ENCODE measurements around the gene SLC3A2.
"Not testable (repeated sequence)": the region's sequence is repeated elsewhere in the genome, so short reads cannot be mapped to it uniquely, and the experiment has no call there.

The SLC3A2 gene

DNA sequence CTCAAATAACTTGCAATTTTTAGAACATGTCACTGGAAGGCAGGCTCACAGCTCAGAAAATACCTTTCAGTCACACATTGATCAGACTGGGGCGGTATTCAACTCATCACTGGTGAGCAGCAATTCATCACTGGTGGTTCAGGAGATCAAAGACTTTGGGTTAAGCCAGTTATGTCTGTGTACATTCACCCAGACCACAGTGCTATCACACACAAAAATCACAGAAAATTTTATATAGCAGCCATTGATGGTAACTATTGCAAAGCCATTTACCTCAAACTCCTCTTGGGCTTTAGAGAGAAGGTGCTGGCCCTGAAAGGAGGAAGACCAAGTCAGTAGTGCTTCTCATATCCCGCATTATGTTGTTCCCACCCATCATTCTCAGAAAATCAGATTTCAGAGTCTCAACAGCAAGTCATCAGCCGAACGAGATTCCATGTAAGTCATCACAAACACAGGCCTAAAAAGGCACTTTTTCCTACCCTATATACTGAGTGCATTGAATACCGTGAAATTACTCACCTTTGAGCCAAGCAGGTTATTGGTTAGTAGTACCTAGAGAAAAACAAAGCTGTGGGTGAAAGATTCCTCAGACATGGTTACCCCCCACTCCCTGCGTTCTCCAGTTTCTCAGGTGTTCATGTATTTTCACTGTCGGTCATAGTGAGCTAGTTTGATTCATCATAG lies 27.3 kb upstream of the SLC3A2 start:
- peaks cover 32% of the 10 kb centered on the region; the same call in 1 of the 2 replicates for H3K36me3 ChIP-seq (ENCODE audit: control insufficient read depth, insufficient read depth, low read length)
- H3K4me1 ChIP-seq (ENCODE audit: control insufficient read depth, insufficient read depth, low read length) = no peaks in the 10 kb centered on the region
- no peaks in the 10 kb centered on the region for H3K27me3 ChIP-seq (ENCODE audit: control insufficient read depth, insufficient read depth, low read length)
- WGBS (ENCODE audit: insufficient coverage, insufficient read length) = no CpG with 5 or more reads among the region's 7 CpGs
- no peak overlapping the region for H3K27ac ChIP-seq (ENCODE audit: low read length)
- H3K9me3 ChIP-seq (ENCODE audit: control insufficient read depth, insufficient read depth, low read length) = no peaks in the 10 kb centered on the region
- H3K4me3 ChIP-seq (ENCODE audit: low read length) = peak overlapping the region; percentile 45; the same call in 1 of the 2 replicates
- no peak for DNase-seq (ENCODE audit: low read depth, low spot score)

DNA sequence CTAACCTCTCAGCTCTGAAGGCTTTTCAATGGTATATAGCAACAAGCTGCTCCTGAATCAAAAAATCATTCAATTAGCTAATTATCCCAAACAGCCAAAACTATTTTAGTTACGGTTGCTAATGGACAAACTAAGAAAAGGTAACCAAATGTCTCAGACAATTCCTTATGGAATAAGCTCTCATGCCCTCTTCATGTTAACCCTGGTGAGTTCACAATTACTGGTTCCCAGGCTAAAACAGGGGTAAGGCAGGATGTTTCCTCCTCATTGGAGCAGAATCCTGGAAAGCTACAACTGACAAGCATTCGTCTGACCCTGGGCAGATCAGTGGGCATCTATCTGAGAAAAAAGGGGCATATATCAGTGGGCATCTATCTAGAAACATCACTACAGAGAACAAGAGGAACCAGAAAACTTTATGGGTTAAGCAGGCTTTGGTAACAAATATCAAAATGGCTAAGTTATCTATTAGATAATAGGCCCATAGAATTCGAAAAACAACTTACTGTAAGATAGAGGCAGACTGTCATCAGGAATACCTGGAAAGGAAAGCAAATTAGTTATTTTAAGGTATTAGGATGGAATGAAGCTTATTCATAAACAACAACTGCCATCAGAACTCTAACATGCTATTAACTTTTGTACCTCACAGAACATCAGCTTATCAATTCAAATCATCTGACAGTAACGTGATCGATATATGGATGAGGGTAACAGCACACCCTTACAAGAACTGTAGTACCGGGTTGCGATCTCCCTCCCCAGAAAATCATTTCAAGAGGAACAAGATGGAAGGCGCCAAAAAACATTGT lies 26.5 kb upstream of the SLC3A2 start:
- no CpG with 5 or more reads among the region's 8 CpGs for WGBS (ENCODE audit: insufficient coverage, insufficient read length)
- H3K27me3 ChIP-seq (ENCODE audit: control insufficient read depth, insufficient read depth, low read length) = no peaks in the 10 kb centered on the region
- H3K36me3 ChIP-seq (ENCODE audit: control insufficient read depth, insufficient read depth, low read length) = peaks cover 32% of the 10 kb centered on the region; the same call in 1 of the 2 replicates
- DNase-seq (ENCODE audit: low read depth, low spot score) = no peak
- H3K4me1 ChIP-seq (ENCODE audit: control insufficient read depth, insufficient read depth, low read length) = no peaks in the 10 kb centered on the region
- peak overlapping the region; percentile 45; the same call in 1 of the 2 replicates for H3K4me3 ChIP-seq (ENCODE audit: low read length)
- no peaks in the 10 kb centered on the region for H3K9me3 ChIP-seq (ENCODE audit: control insufficient read depth, insufficient read depth, low read length)
- no peak overlapping the region for H3K27ac ChIP-seq (ENCODE audit: low read length)

DNA sequence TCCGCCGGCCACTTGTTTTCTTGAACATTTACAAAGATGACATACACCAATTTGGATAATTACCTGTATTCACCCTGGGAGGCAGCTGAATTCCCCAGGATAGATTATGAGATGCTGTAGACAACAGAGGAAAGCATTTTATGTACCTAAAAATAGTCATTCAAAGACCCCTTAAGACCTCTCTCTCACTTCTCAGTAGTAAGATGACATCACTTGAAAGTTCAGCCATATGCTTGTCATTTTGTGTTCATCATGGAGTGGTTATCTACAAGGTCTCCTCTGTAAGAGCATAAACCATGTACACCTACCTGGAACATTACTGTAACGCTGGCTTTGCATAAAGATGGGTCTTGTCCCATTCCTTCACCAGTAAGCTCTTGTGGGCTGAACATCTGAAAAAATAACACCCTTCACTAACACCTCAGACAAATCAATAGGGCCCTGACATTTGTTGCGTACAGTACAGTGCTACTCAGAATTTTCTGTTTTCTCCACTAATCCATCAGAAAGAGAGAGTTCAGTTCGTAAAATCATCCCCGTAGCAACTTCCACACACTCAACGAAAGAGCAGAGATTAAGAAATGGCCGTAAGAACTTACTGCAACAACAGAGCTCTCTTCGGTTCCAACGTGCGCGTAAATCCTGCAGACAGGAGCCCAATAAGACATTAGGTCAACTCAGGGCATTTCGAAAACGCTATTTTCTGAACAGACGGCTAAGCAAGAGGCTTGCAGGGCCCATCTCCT lies 25.7 kb upstream of the SLC3A2 start:
- Histone ChIP-seq H3K36me3 (ENCODE audit: control insufficient read depth, insufficient read depth, low read length) (peaks cover 32% of the 10 kb centered on the region; the same call in 1 of the 2 replicates), H3K4me1 (ENCODE audit: control insufficient read depth, insufficient read depth, low read length) (no peaks in the 10 kb centered on the region; the same call in 1 of the 2 replicates), H3K9me3 (ENCODE audit: control insufficient read depth, insufficient read depth, low read length) (no peaks in the 10 kb centered on the region), H3K4me3 (ENCODE audit: low read length) (peak overlapping the region; percentile 45), H3K27ac (ENCODE audit: low read length) (no peak overlapping the region), H3K27me3 (ENCODE audit: control insufficient read depth, insufficient read depth, low read length) (no peaks in the 10 kb centered on the region)
- WGBS (ENCODE audit: insufficient coverage, insufficient read length) = no CpG with 5 or more reads among the region's 15 CpGs
- no peak for DNase-seq (ENCODE audit: low read depth, low spot score)

DNA sequence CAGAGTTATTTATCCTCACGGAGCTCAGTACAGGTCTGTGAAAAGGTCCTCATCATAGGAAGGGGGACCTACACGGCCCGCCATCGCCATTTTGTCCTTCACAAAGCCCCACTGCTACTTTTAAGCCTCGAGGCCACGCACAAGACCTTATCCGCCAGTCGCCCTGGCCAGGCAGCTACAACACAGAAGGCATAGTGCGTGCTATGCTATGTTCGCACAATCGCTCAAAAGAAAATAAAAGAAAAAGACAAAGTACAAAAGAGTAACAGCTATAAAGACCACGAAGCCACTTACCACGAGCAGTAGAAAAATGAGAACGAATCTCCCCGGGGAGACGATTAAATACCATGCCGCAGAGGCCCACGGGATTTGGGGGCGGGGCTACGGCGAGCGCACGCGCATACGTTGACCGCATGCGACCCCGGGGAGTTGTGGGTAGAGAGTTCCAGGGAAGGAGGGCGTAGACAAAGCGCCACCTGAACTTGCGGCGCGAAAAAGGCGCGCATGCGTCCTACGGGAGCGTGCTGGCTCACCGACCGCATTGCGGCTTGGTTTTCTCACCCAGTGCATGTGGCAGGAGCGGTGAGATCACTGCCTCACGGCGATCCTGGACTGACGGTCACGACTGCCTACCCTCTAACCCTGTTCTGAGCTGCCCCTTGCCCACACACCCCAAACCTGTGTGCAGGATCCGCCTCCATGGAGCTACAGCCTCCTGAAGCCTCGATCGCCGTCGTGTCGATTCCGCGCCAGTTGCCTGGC lies 24.9 kb upstream of the SLC3A2 start:
- Histone ChIP-seq H3K4me3 (ENCODE audit: low read length) (peak overlapping the region; percentile 45), H3K4me1 (ENCODE audit: control insufficient read depth, insufficient read depth, low read length) (no peaks in the 10 kb centered on the region; the same call in 1 of the 2 replicates), H3K9me3 (ENCODE audit: control insufficient read depth, insufficient read depth, low read length) (no peaks in the 10 kb centered on the region), H3K27me3 (ENCODE audit: control insufficient read depth, insufficient read depth, low read length) (no peaks in the 10 kb centered on the region), H3K27ac (ENCODE audit: low read length) (no peak overlapping the region), H3K36me3 (ENCODE audit: control insufficient read depth, insufficient read depth, low read length) (peaks cover 32% of the 10 kb centered on the region; the same call in 1 of the 2 replicates)
- DNase-seq (ENCODE audit: low read depth, low spot score) = peak; percentile 97
- WGBS (ENCODE audit: insufficient coverage, insufficient read length) = no CpG with 5 or more reads among the region's 54 CpGs

DNA sequence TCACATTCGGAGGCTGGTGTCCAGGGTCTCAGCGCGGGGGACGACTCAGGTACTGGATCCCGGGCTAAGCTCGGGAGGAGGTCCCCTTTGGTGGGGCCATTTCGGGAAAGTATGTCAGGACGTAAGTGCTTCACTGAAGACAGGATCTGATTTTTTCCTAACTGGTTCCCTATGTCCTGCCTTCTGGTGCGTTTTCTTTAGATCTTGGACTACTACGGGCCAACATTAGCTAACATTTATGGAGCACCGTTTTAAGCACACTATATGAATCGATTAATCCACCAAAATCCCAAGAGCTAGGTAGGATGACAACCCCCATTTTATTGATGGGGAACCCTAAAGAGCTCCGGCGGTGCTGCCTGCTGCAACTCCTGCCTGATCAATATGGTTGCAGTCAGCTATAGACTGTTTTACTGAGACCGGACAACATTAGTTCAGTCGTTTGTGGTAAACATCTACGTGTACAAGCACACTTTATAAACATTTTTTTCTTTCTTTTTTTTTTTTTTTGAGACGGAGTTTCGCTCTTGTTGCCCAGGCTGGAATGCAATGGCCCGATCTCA lies 24.3 kb upstream of the SLC3A2 start:
- H3K9me3 ChIP-seq (ENCODE audit: control insufficient read depth, insufficient read depth, low read length) = no peaks in the 10 kb centered on the region
- H3K27ac ChIP-seq (ENCODE audit: low read length) = no peak overlapping the region
- no peaks in the 10 kb centered on the region for H3K27me3 ChIP-seq (ENCODE audit: control insufficient read depth, insufficient read depth, low read length)
- WGBS (ENCODE audit: insufficient coverage, insufficient read length) = no CpG with 5 or more reads among the region's 20 CpGs
- no peaks in the 10 kb centered on the region; the same call in 1 of the 2 replicates for H3K4me1 ChIP-seq (ENCODE audit: control insufficient read depth, insufficient read depth, low read length)
- peak overlapping the region; percentile 45 for H3K4me3 ChIP-seq (ENCODE audit: low read length)
- no peak for DNase-seq (ENCODE audit: low read depth, low spot score)
- H3K36me3 ChIP-seq (ENCODE audit: control insufficient read depth, insufficient read depth, low read length) = peaks cover 32% of the 10 kb centered on the region; the same call in 1 of the 2 replicates

DNA sequence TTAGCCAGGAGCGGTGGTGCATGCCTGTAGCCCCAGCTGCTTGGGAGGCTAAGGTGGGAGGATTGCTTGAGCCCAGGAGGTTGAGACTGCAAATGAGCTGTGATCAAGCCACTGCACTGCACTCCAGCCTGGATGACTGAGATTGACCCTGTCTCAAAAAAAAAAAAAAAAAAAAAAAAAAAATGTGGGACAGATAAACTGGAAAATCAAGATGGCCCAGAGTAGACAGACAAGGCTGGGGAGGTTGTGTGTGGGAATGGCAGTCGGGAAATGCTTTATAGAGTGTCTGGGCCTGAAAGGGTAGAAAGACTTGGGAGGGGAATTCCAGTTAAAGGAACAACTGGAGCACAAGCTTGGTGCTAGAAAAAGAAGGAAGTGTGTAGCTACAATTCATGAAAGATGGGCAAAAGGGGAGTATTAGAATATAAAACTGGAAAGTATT lies 23.1 kb upstream of the SLC3A2 start:
- WGBS (ENCODE audit: insufficient coverage, insufficient read length) = no CpG with 5 or more reads among the region's 2 CpGs
- no peaks in the 10 kb centered on the region for H3K27me3 ChIP-seq (ENCODE audit: control insufficient read depth, insufficient read depth, low read length)
- peak overlapping the region; percentile 45; the same call in 1 of the 2 replicates for H3K4me3 ChIP-seq (ENCODE audit: low read length)
- no peak overlapping the region for H3K27ac ChIP-seq (ENCODE audit: low read length)
- H3K9me3 ChIP-seq (ENCODE audit: control insufficient read depth, insufficient read depth, low read length) = no peaks in the 10 kb centered on the region
- H3K4me1 ChIP-seq (ENCODE audit: control insufficient read depth, insufficient read depth, low read length) = no peaks in the 10 kb centered on the region; the same call in 1 of the 2 replicates
- peaks cover 24% of the 10 kb centered on the region; the same call in 1 of the 2 replicates for H3K36me3 ChIP-seq (ENCODE audit: control insufficient read depth, insufficient read depth, low read length)
- no peak for DNase-seq (ENCODE audit: low read depth, low spot score)

DNA sequence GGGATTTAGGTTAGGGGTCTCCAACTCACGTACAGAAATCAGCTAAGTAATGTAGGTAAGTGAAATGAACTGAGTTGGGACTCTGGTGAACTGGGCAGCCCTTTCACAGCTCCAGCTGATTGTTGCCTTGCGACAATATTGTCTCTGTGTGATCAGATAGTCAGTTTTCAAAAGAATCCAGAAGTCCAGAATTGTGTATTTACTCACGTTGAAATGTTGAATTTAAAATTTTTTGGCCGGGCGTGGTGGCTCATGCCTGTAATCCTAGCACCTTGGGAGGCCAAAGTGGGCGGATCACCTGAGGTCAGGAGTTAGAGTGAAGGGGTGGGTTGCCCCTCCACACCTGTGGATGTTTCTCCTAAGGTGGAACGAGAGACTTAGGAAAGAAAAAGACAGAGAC lies 22.5 kb upstream of the SLC3A2 start:
- Histone ChIP-seq H3K27ac (ENCODE audit: low read length) (no peak overlapping the region), H3K36me3 (ENCODE audit: control insufficient read depth, insufficient read depth, low read length) (peaks cover 21% of the 10 kb centered on the region; the same call in 1 of the 2 replicates), H3K9me3 (ENCODE audit: control insufficient read depth, insufficient read depth, low read length) (no peaks in the 10 kb centered on the region), H3K27me3 (ENCODE audit: control insufficient read depth, insufficient read depth, low read length) (no peaks in the 10 kb centered on the region), H3K4me1 (ENCODE audit: control insufficient read depth, insufficient read depth, low read length) (no peaks in the 10 kb centered on the region; the same call in 1 of the 2 replicates), H3K4me3 (ENCODE audit: low read length) (peak overlapping the region; percentile 33; the same call in 1 of the 2 replicates)
- WGBS (ENCODE audit: insufficient coverage, insufficient read length) = no CpG with 5 or more reads among the region's 7 CpGs
- DNase-seq (ENCODE audit: low read depth, low spot score) = no peak

DNA sequence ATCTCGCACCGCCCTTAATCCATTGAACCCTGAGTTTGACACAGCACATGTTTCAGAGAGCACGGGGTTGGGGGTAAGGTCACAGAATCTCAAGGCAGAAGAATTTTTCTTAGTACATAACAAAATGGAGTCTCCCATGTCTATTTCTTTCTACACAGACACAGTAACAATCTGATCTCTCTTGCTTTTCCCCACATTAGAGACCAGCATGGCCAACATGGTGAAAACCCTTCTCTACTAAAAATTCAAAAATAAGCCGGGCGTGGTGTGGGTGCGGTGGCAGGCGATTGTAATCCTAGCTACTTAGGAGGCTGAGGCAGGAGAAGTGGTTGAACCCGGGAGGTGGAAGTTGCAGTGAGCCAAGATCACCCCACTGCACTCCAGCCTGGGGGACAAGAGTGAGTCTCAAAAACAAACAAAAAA lies 21.4 kb upstream of the SLC3A2 start:
- H3K27ac ChIP-seq (ENCODE audit: low read length); H3K9me3 ChIP-seq (ENCODE audit: control insufficient read depth, insufficient read depth, low read length); H3K4me1 ChIP-seq (ENCODE audit: control insufficient read depth, insufficient read depth, low read length); DNase-seq (ENCODE audit: low read depth, low spot score); H3K4me3 ChIP-seq (ENCODE audit: low read length); H3K27me3 ChIP-seq (ENCODE audit: control insufficient read depth, insufficient read depth, low read length): not testable (repeated sequence)
- H3K36me3 ChIP-seq (ENCODE audit: control insufficient read depth, insufficient read depth, low read length) = peaks cover 13% of the 10 kb centered on the region; the same call in 1 of the 2 replicates
- no CpG with 5 or more reads among the region's 8 CpGs for WGBS (ENCODE audit: insufficient coverage, insufficient read length)

DNA sequence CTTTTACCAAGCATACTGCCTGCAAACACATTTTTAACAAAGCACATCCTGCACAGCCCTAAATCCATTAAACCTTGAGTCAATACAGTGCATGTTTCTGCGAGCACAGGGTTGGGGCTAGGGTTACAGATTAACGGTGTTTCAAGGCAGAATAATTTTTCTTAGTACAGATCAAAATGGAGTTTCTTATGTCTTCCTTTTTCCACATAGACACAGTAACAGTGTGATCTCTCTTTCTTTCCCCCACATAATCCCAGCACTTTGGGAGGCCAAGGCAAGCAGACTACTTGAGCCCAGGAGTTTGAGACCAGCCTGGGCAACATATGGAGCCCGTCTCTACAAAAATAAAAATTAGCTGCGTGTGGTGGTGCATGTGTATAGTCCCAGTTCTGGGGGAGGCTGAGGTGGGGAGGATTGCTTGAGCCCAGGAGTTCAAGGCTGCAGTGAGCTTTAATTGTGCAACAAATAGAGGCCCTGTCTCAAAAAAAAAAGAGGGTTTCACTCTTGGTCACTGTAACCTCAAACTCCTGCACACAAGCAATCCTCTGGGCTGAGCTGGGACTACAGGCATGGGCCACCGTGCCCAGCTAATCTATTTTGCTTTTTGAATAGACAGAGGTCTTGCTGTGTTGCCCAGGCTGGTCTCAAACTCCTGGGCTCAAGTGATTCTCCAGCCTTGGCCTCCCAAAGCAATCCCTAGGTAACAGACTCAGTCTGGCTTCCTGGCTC lies 19.7 kb upstream of the SLC3A2 start:
- Histone ChIP-seq H3K9me3 (ENCODE audit: control insufficient read depth, insufficient read depth, low read length) (no peaks in the 10 kb centered on the region), H3K27me3 (ENCODE audit: control insufficient read depth, insufficient read depth, low read length) (no peaks in the 10 kb centered on the region), H3K36me3 (ENCODE audit: control insufficient read depth, insufficient read depth, low read length) (0 out of 2 replicates have a peak, but pooled peaks cover 4% of the 10 kb centered on the region), H3K27ac (ENCODE audit: low read length) (no peak overlapping the region), H3K4me1 (ENCODE audit: control insufficient read depth, insufficient read depth, low read length) (no peaks in the 10 kb centered on the region; the same call in 1 of the 2 replicates), H3K4me3 (ENCODE audit: low read length) (no peak overlapping the region)
- no peak for DNase-seq (ENCODE audit: low read depth, low spot score)
- WGBS (ENCODE audit: insufficient coverage, insufficient read length) = no CpG with 5 or more reads among the region's 5 CpGs
